Stimulated activated CD4-positive, alpha-beta T cell treated with anti-CD3 and anti-CD28 coated beads, TNF-alpha, amount 100 ng/mL, for 24 hours (primary cell): Measurements from ENCODE around the gene RGS5.

Source experiments
- DNase-seq, 3 experiments: peaks; one replicate each; pipeline ENCODE4 v3.0.0-alpha.2; 2020; ENCODE audit warnings: low read depth in 3 of 3

The RGS5 gene

DNA sequence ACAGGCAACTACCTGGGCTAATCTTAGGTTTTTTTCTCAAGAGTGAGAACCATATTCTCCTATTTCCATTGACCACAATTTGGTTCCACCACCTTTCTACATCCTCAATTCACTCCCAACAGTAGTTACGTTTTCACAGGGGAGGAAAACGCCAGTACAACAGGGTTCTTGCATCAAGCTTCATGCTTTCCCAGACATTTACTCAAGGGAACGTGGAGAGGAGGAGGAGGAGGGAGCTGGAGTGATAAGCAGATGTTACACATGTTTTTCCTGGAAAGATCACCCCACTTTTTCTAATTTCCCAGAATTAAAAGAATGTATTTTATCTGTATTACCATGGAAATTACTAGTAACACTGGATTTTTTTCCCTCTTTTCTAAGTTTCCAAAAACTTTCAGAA is 58.3 kb downstream of the RGS5 start:
- DNase-seq = no peak

DNA sequence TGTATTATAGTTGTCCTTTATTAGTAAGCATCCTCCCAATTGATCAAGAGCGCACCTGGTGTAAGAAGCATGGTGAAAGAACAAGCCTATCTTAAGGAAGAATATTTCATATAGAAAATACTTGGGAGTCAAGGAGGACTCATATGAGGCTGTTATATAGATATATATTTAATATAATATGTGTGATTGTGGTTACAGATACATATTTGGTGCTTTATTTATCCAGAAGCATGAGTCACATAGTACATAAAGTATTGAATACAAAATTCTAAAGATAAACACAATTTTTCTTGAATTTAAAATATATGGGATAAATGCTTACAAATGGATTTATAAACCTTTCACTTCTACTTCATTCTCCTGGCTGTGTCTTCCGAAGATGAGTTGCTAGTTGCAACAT is 60.6 kb downstream of the RGS5 start:
- DNase-seq = no peak

GRCh38 chr1:163141556-163141955 is 61.2 kb downstream of the RGS5 start:
- DNase-seq = no peak

DNA sequence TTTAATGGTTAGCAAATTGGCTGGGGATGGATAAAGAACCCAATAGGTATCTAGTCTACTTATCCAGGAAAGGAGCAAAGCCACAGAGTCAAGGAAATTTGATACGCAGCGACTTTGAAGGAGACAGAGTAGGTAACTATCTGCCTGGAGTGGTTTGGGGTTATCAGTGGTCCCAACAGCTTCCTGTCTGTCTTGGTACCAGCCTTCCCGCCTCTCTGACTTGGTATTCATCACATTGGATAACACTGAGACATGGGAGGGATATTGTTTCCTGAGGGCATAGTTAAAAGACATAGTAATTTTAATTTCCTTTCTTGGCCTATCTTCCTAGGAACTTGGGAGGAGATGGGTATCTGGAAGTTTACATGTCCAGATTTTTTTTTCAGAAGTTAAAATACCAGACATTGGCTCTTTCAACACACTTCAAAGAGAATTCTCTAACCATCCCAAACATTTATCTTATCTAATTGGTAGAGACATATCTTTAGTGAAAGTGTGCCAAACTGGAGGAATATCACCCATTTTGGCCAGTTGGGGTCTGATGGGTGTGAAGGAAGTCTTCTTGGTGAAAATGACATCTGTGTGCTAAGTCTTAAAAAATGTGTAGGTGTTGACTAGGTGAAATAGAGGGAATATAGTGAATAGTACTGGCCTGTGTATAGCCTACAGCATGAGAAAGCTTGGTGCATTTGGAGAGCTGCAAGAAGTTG is 65.0 kb downstream of the RGS5 start:
- DNase-seq = no peak

- no peak for DNase-seq
Measured at GRCh38 chr1:163131981-163132380, 70.7 kb downstream of the RGS5 start.

GRCh38 chr1:163130225-163130856 is 72.4 kb downstream of the RGS5 start:
- DNase-seq = no peak

DNA sequence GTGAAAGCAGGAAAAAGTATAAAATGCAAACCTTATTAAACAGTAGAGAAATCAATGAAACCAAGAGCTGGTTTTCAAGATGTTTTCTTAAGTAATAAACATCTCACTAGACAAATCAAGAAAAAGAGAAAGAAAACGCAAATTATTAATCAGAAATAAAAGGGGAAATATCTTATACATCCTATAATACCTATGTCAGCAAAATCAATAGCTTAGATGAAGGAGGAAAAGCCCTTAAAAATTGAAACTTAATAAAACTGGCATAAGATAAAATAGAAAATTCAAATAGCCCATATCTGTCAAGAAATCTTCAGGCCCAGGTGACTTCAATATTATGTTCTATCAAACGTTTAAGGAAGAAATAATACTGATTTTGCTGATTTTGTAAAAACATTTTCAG is 74.4 kb downstream of the RGS5 start:
- DNase-seq = no peak

GRCh38 chr1:163124812-163125211 is 77.9 kb downstream of the RGS5 start:
- DNase-seq = no peak

DNA sequence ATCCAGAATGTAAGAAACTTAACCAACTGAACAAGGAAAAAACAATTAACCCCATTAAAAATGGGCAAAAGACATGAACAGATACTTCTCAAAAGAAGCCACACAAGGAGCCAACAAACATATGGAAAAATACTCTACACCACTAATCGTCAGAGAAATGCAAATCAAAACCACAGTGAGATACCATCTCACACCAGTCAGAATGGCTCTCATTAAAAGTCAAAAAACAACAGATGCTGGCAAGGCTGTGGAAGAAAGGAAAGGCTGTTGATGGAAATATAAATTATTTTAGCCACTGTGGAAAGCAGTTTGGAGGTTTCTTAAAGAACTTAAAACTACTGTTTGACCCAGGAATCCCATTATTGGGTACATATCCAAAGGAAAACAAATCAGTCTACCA is 82.3 kb downstream of the RGS5 start:
- DNase-seq = no peak

- DNase-seq = no peak
Measured at GRCh38 chr1:163119707-163120106, 83.0 kb downstream of the RGS5 start.

DNA sequence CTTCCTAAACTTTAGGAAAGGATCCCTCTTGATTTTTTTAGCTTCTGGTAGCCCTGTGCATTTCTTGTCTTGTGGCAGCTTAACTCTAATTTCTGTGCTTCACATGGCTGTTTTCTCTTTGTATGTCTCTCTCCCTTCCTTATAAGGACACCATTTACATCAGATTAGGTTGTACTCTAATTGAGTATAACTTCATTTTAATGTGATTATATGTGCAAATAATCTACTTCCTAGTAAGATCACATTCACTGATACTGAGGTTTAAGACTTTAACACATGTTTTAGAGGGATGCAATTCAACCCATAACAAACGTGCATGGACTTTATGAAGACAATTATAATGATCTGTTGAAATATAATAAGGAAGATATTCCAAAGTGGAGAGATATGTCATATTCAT is 86.8 kb downstream of the RGS5 start:
- DNase-seq = no peak

DNA sequence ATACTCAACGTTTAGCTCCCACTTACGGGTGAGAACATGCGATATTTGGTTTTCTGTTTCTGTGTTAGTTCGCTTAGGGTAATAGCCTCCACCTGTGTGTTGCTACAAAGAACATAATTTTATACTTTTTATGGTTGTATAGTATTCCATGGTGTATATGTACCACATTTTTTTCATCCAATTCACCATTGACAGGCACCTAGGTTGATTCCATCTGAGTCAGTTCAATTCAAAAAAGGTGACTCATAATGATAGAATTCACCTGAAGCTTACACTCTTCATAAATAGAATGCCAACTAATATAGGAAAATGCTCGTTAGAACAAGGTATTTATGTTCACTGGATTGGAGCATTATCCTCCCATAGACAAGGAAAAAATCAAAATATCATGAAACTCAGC is 95.1 kb downstream of the RGS5 start:
- DNase-seq = no peak

- no peak for DNase-seq
Measured at GRCh38 chr1:163106364-163106987, 96.2 kb downstream of the RGS5 start.

DNA sequence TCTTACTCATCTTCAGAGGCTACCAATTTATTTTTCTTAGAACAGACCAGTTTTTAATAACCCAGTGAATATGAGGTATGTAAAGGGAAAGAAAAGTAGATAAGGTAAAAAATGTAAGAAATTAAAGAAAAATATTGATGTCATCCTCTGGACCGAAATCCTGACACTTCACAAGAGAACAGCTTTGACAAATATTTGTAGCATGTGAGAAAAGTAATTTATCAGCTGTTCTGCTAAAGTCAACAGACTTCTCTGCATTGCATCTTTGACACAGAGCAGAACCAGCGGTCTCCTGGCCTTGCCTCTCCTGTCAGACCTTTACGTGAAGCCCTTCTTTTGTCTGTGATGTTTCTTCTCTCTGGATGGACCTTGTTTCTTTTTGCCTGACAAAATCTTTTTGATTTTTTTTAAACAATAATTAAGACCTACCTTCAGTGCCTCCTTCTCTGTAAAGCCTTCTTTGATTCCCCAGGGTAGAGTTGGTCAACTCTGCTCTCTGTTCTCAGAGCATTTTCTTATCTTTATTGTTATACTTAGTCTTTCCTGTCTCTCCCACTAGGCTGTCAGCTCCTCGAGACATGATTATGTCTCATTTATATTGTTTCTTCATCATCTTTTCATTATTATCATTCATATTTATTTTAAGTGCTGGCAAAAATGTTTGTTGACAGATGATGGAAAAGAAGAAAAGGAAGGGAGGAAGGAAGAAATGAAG is 98.2 kb downstream of the RGS5 start:
- no peak for DNase-seq

GRCh38 chr1:163102590-163102989 is 100.1 kb downstream of the RGS5 start:
- no peak for DNase-seq

DNA sequence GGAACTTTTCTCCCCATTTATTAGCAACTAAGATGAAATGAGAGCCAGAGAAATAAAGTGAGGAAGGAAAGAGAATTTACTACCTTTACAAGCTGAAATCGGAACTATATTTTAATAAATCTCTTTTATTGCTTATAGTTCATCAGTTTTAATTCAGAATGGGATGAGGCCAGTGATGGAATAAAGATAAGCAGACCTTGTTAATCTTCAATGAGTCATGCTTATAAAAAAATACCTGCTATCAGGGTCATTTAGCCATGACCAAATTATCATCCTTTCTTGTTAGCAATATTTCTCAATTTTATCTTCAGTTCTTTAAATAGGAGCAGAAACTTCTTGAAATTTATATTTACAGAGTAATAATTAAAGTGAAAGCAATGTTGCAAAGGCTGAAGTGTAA is 107.5 kb downstream of the RGS5 start:
- DNase-seq = no peak

- no peak for DNase-seq
Measured at GRCh38 chr1:163094589-163094988, 108.1 kb downstream of the RGS5 start.

- no peak for DNase-seq
Measured at GRCh38 chr1:163094182-163094581, 108.5 kb downstream of the RGS5 start.

DNA sequence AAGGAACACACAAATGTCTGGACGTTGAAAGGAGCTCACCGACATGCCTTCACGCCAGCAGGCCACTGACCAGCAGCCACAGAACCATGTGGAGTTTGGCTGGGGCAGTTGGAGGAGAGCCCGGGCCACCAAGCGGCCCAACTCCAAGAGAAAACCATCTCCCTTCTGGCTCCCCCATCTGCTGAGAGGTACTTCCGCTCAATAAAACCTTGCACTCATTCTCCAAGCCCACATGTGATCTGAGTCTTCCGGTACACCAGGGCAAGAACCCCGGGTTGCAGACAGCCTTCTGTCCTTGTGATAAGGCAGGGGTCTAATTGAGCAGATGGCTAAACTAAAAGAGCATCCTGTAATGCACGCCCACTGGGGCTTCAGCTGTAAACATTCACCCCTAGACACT is 109.1 kb downstream of the RGS5 start:
- DNase-seq = no peak

DNA sequence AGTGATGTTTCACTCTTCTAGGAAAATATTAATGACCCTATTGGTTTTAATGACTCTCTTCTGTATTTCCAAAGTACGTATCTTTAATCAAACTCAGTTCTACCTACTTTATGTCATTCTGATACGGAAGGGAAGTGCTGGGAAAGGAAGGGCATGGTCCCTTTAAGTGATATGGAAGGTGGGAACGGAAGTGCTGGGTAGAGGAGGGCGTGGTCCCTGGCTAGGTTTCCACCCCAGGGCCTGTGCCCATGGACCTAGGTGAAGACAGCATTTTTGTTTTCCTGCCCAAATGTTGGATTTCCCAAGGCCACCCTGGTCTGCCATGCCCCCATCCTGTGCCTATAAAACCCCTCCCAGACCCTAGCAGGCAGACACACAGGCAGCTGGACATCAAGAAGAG is 109.5 kb downstream of the RGS5 start:
- no peak for DNase-seq
